ENCODE data around the gene DBP.
"Not testable (repeated sequence)": the region's sequence is repeated elsewhere in the genome, so short reads cannot be mapped to it uniquely, and the experiment has no call there.

The DBP gene

DNA sequence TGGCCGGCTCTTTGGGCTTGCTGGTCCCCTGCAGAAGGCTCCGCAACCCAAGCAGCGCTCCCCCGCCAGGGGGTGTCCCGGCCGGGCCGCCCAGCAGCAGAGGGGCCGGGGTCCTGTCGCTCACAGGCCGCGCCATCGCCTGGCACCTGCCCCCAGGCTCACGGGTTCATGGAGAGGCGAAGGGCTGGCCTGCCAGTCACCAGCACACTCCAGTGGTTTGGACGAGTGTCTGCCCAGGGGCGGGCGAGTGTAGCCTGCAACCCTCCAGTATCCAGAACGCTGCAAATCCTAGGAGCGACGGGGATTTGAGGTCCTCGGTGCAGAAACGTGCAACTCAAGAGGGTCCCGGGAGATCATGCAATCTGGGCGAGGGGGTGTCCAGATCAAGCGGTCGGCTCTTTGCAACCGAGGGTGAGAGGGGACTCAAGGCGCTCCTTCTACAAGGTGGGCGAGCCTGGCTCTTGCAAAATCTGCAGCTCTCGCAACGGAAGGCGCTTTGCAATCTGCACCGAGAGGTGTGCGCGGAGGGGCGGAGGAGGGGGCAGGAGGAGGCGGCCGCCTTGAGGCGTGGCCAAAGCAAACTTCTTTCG is at the start of gene DBP:
TSS of gene DBP (minus strand) at position 521 of the 590 bp plus-strand sequence. CDS start at position 136, 385 bp downstream.
- TF ChIP-seq, protein P1, sequence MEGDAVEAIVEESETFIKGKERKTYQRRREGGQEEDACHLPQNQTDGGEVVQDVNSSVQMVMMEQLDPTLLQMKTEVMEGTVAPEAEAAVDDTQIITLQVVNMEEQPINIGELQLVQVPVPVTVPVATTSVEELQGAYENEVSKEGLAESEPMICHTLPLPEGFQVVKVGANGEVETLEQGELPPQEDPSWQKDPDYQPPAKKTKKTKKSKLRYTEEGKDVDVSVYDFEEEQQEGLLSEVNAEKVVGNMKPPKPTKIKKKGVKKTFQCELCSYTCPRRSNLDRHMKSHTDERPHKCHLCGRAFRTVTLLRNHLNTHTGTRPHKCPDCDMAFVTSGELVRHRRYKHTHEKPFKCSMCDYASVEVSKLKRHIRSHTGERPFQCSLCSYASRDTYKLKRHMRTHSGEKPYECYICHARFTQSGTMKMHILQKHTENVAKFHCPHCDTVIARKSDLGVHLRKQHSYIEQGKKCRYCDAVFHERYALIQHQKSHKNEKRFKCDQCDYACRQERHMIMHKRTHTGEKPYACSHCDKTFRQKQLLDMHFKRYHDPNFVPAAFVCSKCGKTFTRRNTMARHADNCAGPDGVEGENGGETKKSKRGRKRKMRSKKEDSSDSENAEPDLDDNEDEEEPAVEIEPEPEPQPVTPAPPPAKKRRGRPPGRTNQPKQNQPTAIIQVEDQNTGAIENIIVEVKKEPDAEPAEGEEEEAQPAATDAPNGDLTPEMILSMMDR (IDR thresholded peaks at IDR 0.05; ENCODE audit: control insufficient read depth, extremely low read depth, insufficient read depth): no peak
- H3K4me3 ChIP-seq (ENCODE audit: low read depth, low read length): peak within 1 kb of the TSS; percentile 72
- no peak for DNase-seq (ENCODE audit: low read depth)

DNA sequence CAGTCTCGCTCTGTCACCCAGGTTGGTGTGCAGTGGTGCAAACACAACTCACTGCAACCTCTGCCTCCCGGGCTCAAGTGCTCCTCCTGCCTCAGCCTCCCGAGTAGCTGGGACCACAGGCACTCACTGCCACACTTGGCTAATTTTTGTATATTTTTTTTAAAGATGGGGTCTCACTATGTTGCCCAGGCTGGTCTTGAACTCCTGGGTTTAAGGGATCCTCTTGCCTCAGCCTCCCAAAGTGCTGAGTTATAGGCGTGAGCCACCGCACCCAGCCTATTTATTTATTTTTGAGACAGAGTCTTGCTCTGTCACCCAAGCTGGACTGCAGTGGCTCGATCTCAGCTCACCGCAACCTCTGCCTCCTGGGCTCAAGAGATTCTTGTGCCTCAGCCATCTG is 49.5 kb upstream of the DBP start:
- DNase-seq (ENCODE audit: low read depth); H3K4me3 ChIP-seq (ENCODE audit: low read depth, low read length): not testable (repeated sequence)

- TF ChIP-seq, protein P1 (IDR thresholded peaks at IDR 0.05; ENCODE audit: control insufficient read depth, extremely low read depth, insufficient read depth): no peak
- H3K4me3 ChIP-seq (ENCODE audit: low read depth, low read length): no peak overlapping the region
- DNase-seq (ENCODE audit: low read depth): no peak
Measured at GRCh38 chr19:48686088-48686487, 48.9 kb upstream of the DBP start.

DNA sequence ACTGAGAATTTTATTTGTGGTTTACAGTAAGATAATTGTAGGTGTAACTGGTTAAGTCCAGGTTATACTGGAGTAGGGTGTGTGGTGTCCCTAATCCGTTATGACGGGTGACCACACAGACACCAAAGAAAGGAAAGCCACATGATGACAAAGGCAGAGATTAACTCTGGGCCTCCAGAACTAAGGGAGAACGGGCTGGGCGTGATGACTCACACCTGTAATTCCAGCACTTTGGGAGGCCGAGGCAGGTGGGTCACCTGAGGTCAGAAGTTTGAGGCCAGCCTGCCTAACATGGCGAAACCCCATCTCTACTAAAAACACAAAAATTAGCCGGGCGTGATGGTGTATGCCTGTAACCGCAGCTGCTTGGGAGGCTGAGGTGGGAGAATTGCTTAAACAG is 48.4 kb upstream of the DBP start:
- DNase-seq (ENCODE audit: low read depth): no peak
- TF ChIP-seq, protein P1 (IDR thresholded peaks at IDR 0.05; ENCODE audit: control insufficient read depth, extremely low read depth, insufficient read depth): no peak
- H3K4me3 ChIP-seq (ENCODE audit: low read depth, low read length): no peak overlapping the region

- TF ChIP-seq, protein P1 (IDR thresholded peaks at IDR 0.05; ENCODE audit: control insufficient read depth, extremely low read depth, insufficient read depth): no peak
- DNase-seq (ENCODE audit: low read depth): no peak
- H3K4me3 ChIP-seq (ENCODE audit: low read depth, low read length): no peak overlapping the region
Measured at GRCh38 chr19:48683349-48683748, 46.2 kb upstream of the DBP start.

DNA sequence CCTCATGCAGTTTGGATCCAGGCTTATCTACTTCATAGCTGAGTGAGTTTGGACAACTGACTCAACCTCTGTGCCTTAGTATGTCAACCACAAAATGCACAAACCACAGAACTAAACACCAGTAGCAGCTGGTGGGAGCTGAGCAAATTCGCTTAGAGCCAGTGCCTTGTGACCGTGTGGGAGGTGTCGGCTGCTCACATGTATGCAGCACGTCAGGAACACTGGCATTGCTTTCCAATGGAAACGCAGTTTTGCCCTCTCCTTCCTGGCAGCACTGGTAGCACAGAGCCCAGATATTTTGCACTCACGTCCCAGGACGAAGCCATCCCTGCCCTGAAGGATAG is 43.9 kb upstream of the DBP start:
- no peak for DNase-seq (ENCODE audit: low read depth)
- TF ChIP-seq, protein P1 (IDR thresholded peaks at IDR 0.05; ENCODE audit: control insufficient read depth, extremely low read depth, insufficient read depth): no peak
- H3K4me3 ChIP-seq (ENCODE audit: low read depth, low read length): no peak overlapping the region

DNA sequence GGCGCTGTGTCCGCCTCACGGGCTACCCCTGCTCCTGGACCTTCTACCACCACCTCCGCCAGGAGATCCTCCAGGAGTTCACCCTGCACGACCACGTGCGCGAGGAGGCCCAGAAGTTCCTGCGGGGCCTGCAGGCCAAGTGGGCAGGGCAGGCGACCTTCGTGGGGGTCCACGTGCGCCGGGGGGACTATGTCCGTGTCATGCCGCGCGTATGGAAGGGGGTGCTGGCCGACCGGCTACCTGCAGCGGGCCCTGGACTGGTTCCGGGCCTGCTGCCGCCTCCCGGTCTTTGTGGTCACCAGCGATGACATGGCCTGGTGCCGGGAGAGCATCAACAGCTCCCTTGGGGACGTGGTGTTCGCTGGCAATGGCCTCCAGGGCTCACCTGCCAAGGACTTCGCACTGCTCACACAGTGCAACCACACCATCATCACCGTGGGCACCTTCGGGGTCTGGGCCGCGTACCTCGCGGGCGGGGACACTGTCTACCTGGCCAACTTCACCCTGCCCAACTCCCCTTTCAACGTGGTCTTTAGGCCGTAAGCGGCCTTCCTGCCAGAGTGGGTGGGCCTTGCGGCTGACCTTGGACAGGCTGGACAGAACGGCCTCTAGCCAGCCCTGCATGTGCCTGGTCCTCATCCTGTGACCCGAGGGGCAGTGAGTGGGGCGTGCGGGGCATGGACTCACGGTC is 43.4 kb upstream of the DBP start:
- no peak overlapping the region for H3K4me3 ChIP-seq (ENCODE audit: low read depth, low read length)
- TF ChIP-seq, protein P1 (IDR thresholded peaks at IDR 0.05; ENCODE audit: control insufficient read depth, extremely low read depth, insufficient read depth): no peak
- no peak for DNase-seq (ENCODE audit: low read depth)

DNA sequence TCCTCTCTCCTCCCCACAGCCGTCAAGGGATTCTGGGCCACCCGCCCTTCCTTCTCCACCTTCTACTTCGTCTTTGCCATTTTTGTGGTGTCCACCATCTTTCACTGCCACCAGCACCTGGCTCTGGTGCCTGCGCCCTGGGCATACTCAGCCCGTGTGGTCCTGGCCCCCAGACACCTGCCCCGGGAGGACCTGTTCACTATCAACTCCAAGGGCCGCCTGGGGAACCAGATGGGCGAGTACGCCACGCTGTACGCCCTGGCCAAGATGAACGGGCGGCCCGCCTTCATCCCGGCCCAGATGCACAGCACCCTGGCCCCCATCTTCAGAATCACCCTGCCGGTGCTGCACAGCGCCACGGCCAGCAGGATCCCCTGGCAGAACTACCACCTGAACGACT is 42.8 kb upstream of the DBP start:
- H3K4me3 ChIP-seq (ENCODE audit: low read depth, low read length); DNase-seq (ENCODE audit: low read depth): not testable (repeated sequence)
